Measurements from ENCODE around the gene LRRTM2.
A peak's percentile ranks its signal among the peaks of the same experiment; 100 is the strongest.

LRRTM2 gene

GRCh38 chr5:138884554-138884953 lies 9.4 kb upstream of the LRRTM2 start:
- H3K4me1 ChIP-seq (ENCODE audit: control insufficient read depth, insufficient read depth, low read length): no peaks in the 10 kb centered on the region
- no peaks in the 10 kb centered on the region for H3K9me3 ChIP-seq (ENCODE audit: control insufficient read depth, insufficient read depth, low read length)
- DNase-seq (ENCODE audit: low read depth, low spot score): peak; percentile 22
- H3K27me3 ChIP-seq (ENCODE audit: control insufficient read depth, insufficient read depth, low read length): no peaks in the 10 kb centered on the region
- H3K36me3 ChIP-seq (ENCODE audit: control insufficient read depth, insufficient read depth, low read length): peaks cover 8% of the 10 kb centered on the region; the same call in 1 of the 2 replicates
- no peak overlapping the region for H3K27ac ChIP-seq (ENCODE audit: low read length)
- H3K4me3 ChIP-seq (ENCODE audit: low read length): no peak overlapping the region

- Histone ChIP-seq H3K4me3 (ENCODE audit: low read length) (no peak overlapping the region), H3K36me3 (ENCODE audit: control insufficient read depth, insufficient read depth, low read length) (peaks cover 5% of the 10 kb centered on the region; the same call in 1 of the 2 replicates), H3K27me3 (ENCODE audit: control insufficient read depth, insufficient read depth, low read length) (no peaks in the 10 kb centered on the region), H3K27ac (ENCODE audit: low read length) (no peak overlapping the region), H3K4me1 (ENCODE audit: control insufficient read depth, insufficient read depth, low read length) (no peaks in the 10 kb centered on the region), H3K9me3 (ENCODE audit: control insufficient read depth, insufficient read depth, low read length) (no peaks in the 10 kb centered on the region)
- no peak for DNase-seq (ENCODE audit: low read depth, low spot score)
- WGBS (ENCODE audit: insufficient coverage, insufficient read length): no CpG with 5 or more reads among the region's 1 CpG
Measured at GRCh38 chr5:138884094-138884493, 9.0 kb upstream of the LRRTM2 start.

- Histone ChIP-seq H3K4me1 (ENCODE audit: control insufficient read depth, insufficient read depth, low read length) (no peaks in the 10 kb centered on the region; the same call in 1 of the 2 replicates), H3K4me3 (ENCODE audit: low read length) (no peak overlapping the region), H3K36me3 (ENCODE audit: control insufficient read depth, insufficient read depth, low read length) (peaks cover 3% of the 10 kb centered on the region; the same call in 1 of the 2 replicates), H3K27me3 (ENCODE audit: control insufficient read depth, insufficient read depth, low read length) (no peaks in the 10 kb centered on the region), H3K27ac (ENCODE audit: low read length) (no peak overlapping the region), H3K9me3 (ENCODE audit: control insufficient read depth, insufficient read depth, low read length) (no peaks in the 10 kb centered on the region)
- no peak for DNase-seq (ENCODE audit: low read depth, low spot score)
Measured at GRCh38 chr5:138883211-138883610, 8.1 kb upstream of the LRRTM2 start.

- no CpG with 5 or more reads among the region's 7 CpGs for WGBS (ENCODE audit: insufficient coverage, insufficient read length)
Measured at GRCh38 chr5:138878437-138879235, 3.5 kb upstream of the LRRTM2 start.

GRCh38 chr5:138876811-138877210 lies 1.7 kb upstream of the LRRTM2 start:
- Histone ChIP-seq H3K27me3 (ENCODE audit: control insufficient read depth, insufficient read depth, low read length) (no peaks in the 10 kb centered on the region), H3K4me1 (ENCODE audit: control insufficient read depth, insufficient read depth, low read length) (peaks cover 3% of the 10 kb centered on the region), H3K27ac (ENCODE audit: low read length) (no peak overlapping the region), H3K9me3 (ENCODE audit: control insufficient read depth, insufficient read depth, low read length) (no peaks in the 10 kb centered on the region), H3K4me3 (ENCODE audit: low read length) (no peak overlapping the region), H3K36me3 (ENCODE audit: control insufficient read depth, insufficient read depth, low read length) (no peaks in the 10 kb centered on the region)
- DNase-seq (ENCODE audit: low read depth, low spot score): no peak
- WGBS (ENCODE audit: insufficient coverage, insufficient read length): no CpG with 5 or more reads among the region's 4 CpGs

More at GRCh38 chr5:138878437-138879235, 3.5 kb upstream of the LRRTM2 start:
- no peak overlapping the region for H3K4me3 ChIP-seq (ENCODE audit: low read length)
- no peaks in the 10 kb centered on the region for H3K36me3 ChIP-seq (ENCODE audit: control insufficient read depth, insufficient read depth, low read length)
- no peak overlapping the region for H3K27ac ChIP-seq (ENCODE audit: low read length)
- H3K27me3 ChIP-seq (ENCODE audit: control insufficient read depth, insufficient read depth, low read length): no peaks in the 10 kb centered on the region
- no peak for DNase-seq (ENCODE audit: low read depth, low spot score)
- no peaks in the 10 kb centered on the region for H3K9me3 ChIP-seq (ENCODE audit: control insufficient read depth, insufficient read depth, low read length)
- H3K4me1 ChIP-seq (ENCODE audit: control insufficient read depth, insufficient read depth, low read length): peaks cover 3% of the 10 kb centered on the region

- no peak for DNase-seq (ENCODE audit: low read depth, low spot score)
- WGBS (ENCODE audit: insufficient coverage, insufficient read length): no CpG with 5 or more reads among the region's 3 CpGs
- H3K27me3 ChIP-seq (ENCODE audit: control insufficient read depth, insufficient read depth, low read length): no peaks in the 10 kb centered on the region
- H3K27ac ChIP-seq (ENCODE audit: low read length): no peak overlapping the region
- no peaks in the 10 kb centered on the region for H3K9me3 ChIP-seq (ENCODE audit: control insufficient read depth, insufficient read depth, low read length)
- no peaks in the 10 kb centered on the region for H3K36me3 ChIP-seq (ENCODE audit: control insufficient read depth, insufficient read depth, low read length)
- H3K4me3 ChIP-seq (ENCODE audit: low read length): no peak overlapping the region
- H3K4me1 ChIP-seq (ENCODE audit: control insufficient read depth, insufficient read depth, low read length): peaks cover 3% of the 10 kb centered on the region
Measured at GRCh38 chr5:138875946-138876345, 811 bp upstream of the LRRTM2 start.

GRCh38 chr5:138875552-138875875 lies 379 bp upstream of the LRRTM2 start:
- no peak for DNase-seq (ENCODE audit: low read depth, low spot score)
- Histone ChIP-seq H3K4me3 (ENCODE audit: low read length) (no peak overlapping the region), H3K9me3 (ENCODE audit: control insufficient read depth, insufficient read depth, low read length) (no peaks in the 10 kb centered on the region), H3K36me3 (ENCODE audit: control insufficient read depth, insufficient read depth, low read length) (no peaks in the 10 kb centered on the region), H3K27me3 (ENCODE audit: control insufficient read depth, insufficient read depth, low read length) (no peaks in the 10 kb centered on the region), H3K4me1 (ENCODE audit: control insufficient read depth, insufficient read depth, low read length) (peaks cover 3% of the 10 kb centered on the region), H3K27ac (ENCODE audit: low read length) (no peak overlapping the region)
- no CpG with 5 or more reads among the region's 2 CpGs for WGBS (ENCODE audit: insufficient coverage, insufficient read length)

GRCh38 chr5:138874241-138874640 lies 894 bp downstream of the LRRTM2 start:
- Histone ChIP-seq H3K36me3 (ENCODE audit: control insufficient read depth, insufficient read depth, low read length) (no peaks in the 10 kb centered on the region), H3K27me3 (ENCODE audit: control insufficient read depth, insufficient read depth, low read length) (no peaks in the 10 kb centered on the region), H3K27ac (ENCODE audit: low read length) (no peak overlapping the region), H3K4me3 (ENCODE audit: low read length) (no peak overlapping the region), H3K4me1 (ENCODE audit: control insufficient read depth, insufficient read depth, low read length) (peaks cover 3% of the 10 kb centered on the region), H3K9me3 (ENCODE audit: control insufficient read depth, insufficient read depth, low read length) (no peaks in the 10 kb centered on the region)
- no CpG with 5 or more reads among the region's 6 CpGs for WGBS (ENCODE audit: insufficient coverage, insufficient read length)
- DNase-seq (ENCODE audit: low read depth, low spot score): no peak

- DNase-seq (ENCODE audit: low read depth, low spot score): no peak
- Histone ChIP-seq H3K36me3 (ENCODE audit: control insufficient read depth, insufficient read depth, low read length) (no peaks in the 10 kb centered on the region), H3K27ac (ENCODE audit: low read length) (no peak overlapping the region), H3K9me3 (ENCODE audit: control insufficient read depth, insufficient read depth, low read length) (no peaks in the 10 kb centered on the region), H3K4me1 (ENCODE audit: control insufficient read depth, insufficient read depth, low read length) (peaks cover 3% of the 10 kb centered on the region; the same call in 1 of the 2 replicates), H3K27me3 (ENCODE audit: control insufficient read depth, insufficient read depth, low read length) (no peaks in the 10 kb centered on the region), H3K4me3 (ENCODE audit: low read length) (no peak overlapping the region)
- no CpG with 5 or more reads among the region's 17 CpGs for WGBS (ENCODE audit: insufficient coverage, insufficient read length)
Measured at GRCh38 chr5:138873466-138874221, 1.5 kb downstream of the LRRTM2 start.

- no CpG with 5 or more reads among the region's 6 CpGs for WGBS (ENCODE audit: insufficient coverage, insufficient read length)
- Histone ChIP-seq H3K27ac (ENCODE audit: low read length) (no peak overlapping the region), H3K27me3 (ENCODE audit: control insufficient read depth, insufficient read depth, low read length) (no peaks in the 10 kb centered on the region), H3K36me3 (ENCODE audit: control insufficient read depth, insufficient read depth, low read length) (no peaks in the 10 kb centered on the region), H3K4me1 (ENCODE audit: control insufficient read depth, insufficient read depth, low read length) (peaks cover 5% of the 10 kb centered on the region; the same call in 1 of the 2 replicates), H3K9me3 (ENCODE audit: control insufficient read depth, insufficient read depth, low read length) (no peaks in the 10 kb centered on the region), H3K4me3 (ENCODE audit: low read length) (no peak overlapping the region)
- no peak for DNase-seq (ENCODE audit: low read depth, low spot score)
Measured at GRCh38 chr5:138872841-138873465, 2.2 kb downstream of the LRRTM2 start.

Measured in iPS DF 6.9 (cell line).